Endodermal cell (in vitro differentiated cells): ENCODE data around the gene RRAD. TPM values are rescaled to one million over a fixed set of nuclear protein-coding genes. Genes with fewer than 3 reads are reported as not detected.

ENCODE experiments used
- DNase-seq: peaks from one replicate; pipeline ENCODE4 v3.0.0-alpha.2; 2017
- H3K27ac ChIP-seq: 2 replicates; pipeline ENCODE4 v1.5.1; 2013; ENCODE audit warnings: mild to moderate bottlenecking, low read depth, low read length, moderate library complexity
- H3K27me3 ChIP-seq: 2 replicates; pipeline ENCODE4 v1.6.1; 2013; ENCODE audit warnings: mild to moderate bottlenecking, low read length, moderate library complexity; ENCODE audit not compliant: insufficient read depth, control insufficient read depth, poor library complexity, severe bottlenecking
- H3K36me3 ChIP-seq: 2 replicates; pipeline ENCODE4 v1.7.0; 2013; ENCODE audit warnings: mild to moderate bottlenecking, low read length, moderate library complexity; ENCODE audit not compliant: control insufficient read depth, insufficient read depth
- H3K4me1 ChIP-seq: one replicate; pipeline ENCODE4 v1.7.0; 2013; ENCODE audit warnings: low read length; ENCODE audit not compliant: control insufficient read depth, insufficient read depth
- H3K4me3 ChIP-seq: 2 replicates; pipeline ENCODE4 v1.5.1; 2013; ENCODE audit warnings: mild to moderate bottlenecking, low read length, moderate library complexity
- H3K9ac ChIP-seq: 2 replicates; pipeline ENCODE4 v1.6.1; 2013; ENCODE audit warnings: mild to moderate bottlenecking, low read length, moderate library complexity; ENCODE audit not compliant: poor library complexity, severe bottlenecking; ENCODE audit errors: extremely low read depth
- H3K9me3 ChIP-seq: 2 replicates; pipeline ENCODE4 v1.6.1; 2013; ENCODE audit warnings: mild to moderate bottlenecking, low read length, moderate library complexity; ENCODE audit not compliant: control insufficient read depth
- H3K27ac Mint-ChIP-seq: 2 replicates; pipeline ENCODE4 v1.8.0; 2020; ENCODE audit warnings: mixed read lengths
- H3K27me3 Mint-ChIP-seq: 2 replicates; pipeline ENCODE4 v1.8.0; 2021; ENCODE audit warnings: mild to moderate bottlenecking, mixed read lengths; ENCODE audit not compliant: insufficient read depth
- H3K36me3 Mint-ChIP-seq: 2 replicates; pipeline ENCODE4 v1.8.0; 2020; ENCODE audit warnings: low read depth, mixed read lengths
- H3K4me1 Mint-ChIP-seq: 2 replicates; pipeline ENCODE4 v1.8.0; 2020; ENCODE audit warnings: mixed read lengths
- H3K4me3 Mint-ChIP-seq: 2 replicates; pipeline ENCODE4 v1.8.0; 2020; ENCODE audit warnings: mild to moderate bottlenecking, moderate library complexity, mixed read lengths
- H3K9me3 Mint-ChIP-seq: 2 replicates; pipeline ENCODE4 v1.8.0; 2020; ENCODE audit warnings: mild to moderate bottlenecking, mixed read lengths
- WGBS, 2 experiments: methylation state at CpG; one replicate each; pipeline versions ENCODE4 v1.1.5 to v1.1.7; 2013; ENCODE audit warnings: missing lambda C conversion rate in 2 of 2, mixed read lengths in 1 of 2; ENCODE audit not compliant: insufficient coverage in 1 of 2, insufficient read length in 1 of 2; 5-methylcytosine and 5-hydroxymethylcytosine counted together
- total RNA-seq, 2 donors: library from RNA; stranded (reverse); fragmentation: NEBNext Ultra II Directional in 1 of 2; extraction: Animal tissue kit (Norgen Biotek cat#: 25700) in 1 of 2; gene quantifications; 2 replicates in 1 of 2; 3 replicates in 1 of 2; pipeline ENCODE4 v1.2.1, GENCODE V29; 2021
- TF ChIP-seq, protein P1 (sequence below): fragments of 200-600 bp; sonication (generic); conservative IDR thresholded peaks from 2 replicates; pipeline ENCODE4 v1.5.0; 2021; ENCODE audit warnings: antibody characterized with exemption, mild to moderate bottlenecking

The RRAD gene
- total RNA-seq, 2 donors from 2014 or later, result 0.55 TPM; not detected in 1

DNA sequence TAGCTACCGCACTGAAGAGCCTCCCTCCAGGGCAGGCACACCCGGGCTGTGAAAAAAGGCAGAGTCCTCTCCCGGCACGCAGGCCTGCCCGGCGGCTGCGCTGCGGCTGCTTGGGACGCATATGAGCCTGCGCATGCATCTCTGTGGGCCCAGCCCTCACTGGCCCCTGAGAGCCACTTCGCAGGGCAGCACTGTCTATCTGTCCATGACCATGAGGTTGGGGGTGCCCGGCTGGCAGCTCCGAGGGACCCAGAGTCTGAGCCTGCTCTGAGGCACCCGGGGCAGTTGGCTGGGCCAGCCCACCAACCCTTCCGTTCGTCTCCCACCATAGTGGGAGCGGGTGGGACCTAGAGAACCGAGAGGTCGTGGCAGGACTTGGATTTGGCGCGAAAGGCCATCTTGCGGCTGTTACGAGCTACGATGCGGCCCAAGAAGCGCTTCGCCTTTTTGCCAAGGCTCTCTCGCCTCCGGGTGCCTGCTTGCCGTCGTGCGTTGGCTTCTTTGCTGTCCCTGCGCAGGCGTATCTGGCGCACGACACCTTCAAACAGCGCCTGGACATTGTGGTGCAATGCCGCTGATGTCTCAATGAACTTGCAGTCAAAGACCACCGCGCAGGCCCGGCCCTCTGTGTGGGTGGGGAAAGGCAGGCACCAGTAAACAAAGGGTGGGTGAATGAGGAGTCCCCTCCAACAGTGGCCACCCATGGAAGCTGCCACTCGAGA lies 3.4 kb downstream of the RRAD start:
- no peak overlapping the region for H3K4me3 ChIP-seq
- H3K27me3 Mint-ChIP-seq, result peaks cover 65% of the 10 kb centered on the region
- no peak overlapping the region for H3K27ac Mint-ChIP-seq
- no peak for DNase-seq
- H3K9ac ChIP-seq, result no peak overlapping the region
- no peaks in the 10 kb centered on the region for H3K4me1 ChIP-seq
- H3K27me3 ChIP-seq, result peaks cover 59% of the 10 kb centered on the region
- WGBS, 2 experiments, result 92 to 95% methylated on average over 35 to 42 of the region's 42 CpGs
- no peaks in the 10 kb centered on the region for H3K9me3 ChIP-seq
- H3K4me3 Mint-ChIP-seq, result no peak overlapping the region
- no peaks in the 10 kb centered on the region for H3K36me3 Mint-ChIP-seq
- TF ChIP-seq, protein P1, sequence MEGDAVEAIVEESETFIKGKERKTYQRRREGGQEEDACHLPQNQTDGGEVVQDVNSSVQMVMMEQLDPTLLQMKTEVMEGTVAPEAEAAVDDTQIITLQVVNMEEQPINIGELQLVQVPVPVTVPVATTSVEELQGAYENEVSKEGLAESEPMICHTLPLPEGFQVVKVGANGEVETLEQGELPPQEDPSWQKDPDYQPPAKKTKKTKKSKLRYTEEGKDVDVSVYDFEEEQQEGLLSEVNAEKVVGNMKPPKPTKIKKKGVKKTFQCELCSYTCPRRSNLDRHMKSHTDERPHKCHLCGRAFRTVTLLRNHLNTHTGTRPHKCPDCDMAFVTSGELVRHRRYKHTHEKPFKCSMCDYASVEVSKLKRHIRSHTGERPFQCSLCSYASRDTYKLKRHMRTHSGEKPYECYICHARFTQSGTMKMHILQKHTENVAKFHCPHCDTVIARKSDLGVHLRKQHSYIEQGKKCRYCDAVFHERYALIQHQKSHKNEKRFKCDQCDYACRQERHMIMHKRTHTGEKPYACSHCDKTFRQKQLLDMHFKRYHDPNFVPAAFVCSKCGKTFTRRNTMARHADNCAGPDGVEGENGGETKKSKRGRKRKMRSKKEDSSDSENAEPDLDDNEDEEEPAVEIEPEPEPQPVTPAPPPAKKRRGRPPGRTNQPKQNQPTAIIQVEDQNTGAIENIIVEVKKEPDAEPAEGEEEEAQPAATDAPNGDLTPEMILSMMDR, result no peak
- H3K4me1 Mint-ChIP-seq, result no peaks in the 10 kb centered on the region
- no peaks in the 10 kb centered on the region for H3K9me3 Mint-ChIP-seq
- H3K27ac ChIP-seq, result no peak overlapping the region
- no peaks in the 10 kb centered on the region for H3K36me3 ChIP-seq

GRCh38 chr16:66920924-66921680 lies 4.2 kb downstream of the RRAD start:
- Mint-ChIP-seq H3K27me3 (peaks cover 63% of the 10 kb centered on the region), H3K9me3 (no peaks in the 10 kb centered on the region), H3K4me3 (no peak overlapping the region), H3K36me3 (no peaks in the 10 kb centered on the region), H3K27ac (no peak overlapping the region), H3K4me1 (no peaks in the 10 kb centered on the region)
- H3K4me1 ChIP-seq, result no peaks in the 10 kb centered on the region
- no peak overlapping the region for H3K9ac ChIP-seq
- no peak overlapping the region for H3K4me3 ChIP-seq
- no peaks in the 10 kb centered on the region for H3K9me3 ChIP-seq
- 85% methylated on average over 9 of the region's 9 CpGs; no CpG with 5 or more reads in 1 of the 2 experiments for WGBS, 2 experiments
- no peak overlapping the region for H3K27ac ChIP-seq
- H3K27me3 ChIP-seq, result peaks cover 52% of the 10 kb centered on the region
- H3K36me3 ChIP-seq, result no peaks in the 10 kb centered on the region
- TF ChIP-seq, protein P1, result no peak
- DNase-seq, result no peak

GRCh38 chr16:66920299-66920590 lies 5.1 kb downstream of the RRAD start:
- Mint-ChIP-seq H3K36me3 (no peaks in the 10 kb centered on the region), H3K27me3 (peaks cover 57% of the 10 kb centered on the region), H3K9me3 (no peaks in the 10 kb centered on the region), H3K4me1 (no peaks in the 10 kb centered on the region), H3K27ac (no peak overlapping the region), H3K4me3 (no peak overlapping the region)
- H3K27me3 ChIP-seq, result peaks cover 45% of the 10 kb centered on the region
- no peaks in the 10 kb centered on the region for H3K9me3 ChIP-seq
- 65 to 80% methylated on average over 2 of the region's 2 CpGs for WGBS, 2 experiments
- no peak overlapping the region for H3K9ac ChIP-seq
- no peak overlapping the region for H3K27ac ChIP-seq
- DNase-seq, result no peak
- no peaks in the 10 kb centered on the region for H3K36me3 ChIP-seq
- no peaks in the 10 kb centered on the region for H3K4me1 ChIP-seq
- TF ChIP-seq, protein P1, result no peak
- H3K4me3 ChIP-seq, result no peak overlapping the region
